ENCODE measurements around the gene TFDP1. TPM values are rescaled to one million over a fixed set of nuclear protein-coding genes. Genes with fewer than 3 reads are reported as not detected.

TFDP1 gene
- total RNA-seq, 2 experiments from 2014 or later = 87.9 to 119 TPM

DNA sequence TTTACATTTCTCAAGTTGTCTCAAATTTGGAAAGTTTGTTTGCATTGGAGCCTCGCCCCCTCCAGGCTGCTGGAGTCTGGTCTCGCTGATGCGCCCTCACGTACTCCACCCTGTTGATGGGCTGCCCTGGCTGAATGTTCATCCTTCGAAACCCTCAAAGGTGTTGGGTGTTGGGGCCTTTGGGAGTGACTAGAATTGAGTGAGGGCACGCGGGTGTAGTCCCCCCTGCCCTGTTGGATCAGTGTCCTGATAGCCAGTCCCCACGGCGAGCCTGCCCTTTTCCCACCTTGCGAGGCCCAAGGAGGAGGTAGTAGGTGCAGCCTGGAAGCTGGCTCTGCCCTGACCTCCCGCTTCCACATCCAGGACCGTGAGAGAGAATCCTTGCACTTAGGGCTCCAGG, 14.8 kb downstream of the TFDP1 start:
- Histone ChIP-seq H3K27ac (ENCODE audit: low read depth, low read length, poor library complexity, severe bottlenecking) (no peak overlapping the region), H3K4me1 (ENCODE audit: insufficient read depth, low read length, poor library complexity, severe bottlenecking) (no peaks in the 10 kb centered on the region), H3K36me3 (ENCODE audit: insufficient read depth, low read length) (peaks cover 70% of the 10 kb centered on the region), H3K9me3 (ENCODE audit: low read length) (no peaks in the 10 kb centered on the region), H3K4me3 (ENCODE audit: low read depth, low read length, poor library complexity, severe bottlenecking) (no peak overlapping the region), H2AFZ (ENCODE audit: low read length) (no peak overlapping the region), H4K20me1 (ENCODE audit: insufficient read depth, low read length) (no peaks in the 10 kb centered on the region), H3K9me2 (ENCODE audit: insufficient read depth, low read length) (no peaks in the 10 kb centered on the region), H3K4me2 (ENCODE audit: low read length) (no peak overlapping the region), H3K79me2 (ENCODE audit: insufficient read depth, low read depth, low read length) (peaks cover 24% of the 10 kb centered on the region; the same call in 1 of the 2 replicates)
- intact Hi-C loops (cut with micrococcal nuclease; ENCODE audit: unreplicated experiment) = no loop called here
- POLR2A ChIA-PET = no interaction called here
- DNase-seq (ENCODE audit: low spot score) = no peak
- no peak for TF ChIP-seq EZH2phosphoT487 (IDR thresholded peaks at IDR 0.05; ENCODE audit: borderline replicate concordance, low read depth, low read length)
- TF ChIP-seq, protein P1, sequence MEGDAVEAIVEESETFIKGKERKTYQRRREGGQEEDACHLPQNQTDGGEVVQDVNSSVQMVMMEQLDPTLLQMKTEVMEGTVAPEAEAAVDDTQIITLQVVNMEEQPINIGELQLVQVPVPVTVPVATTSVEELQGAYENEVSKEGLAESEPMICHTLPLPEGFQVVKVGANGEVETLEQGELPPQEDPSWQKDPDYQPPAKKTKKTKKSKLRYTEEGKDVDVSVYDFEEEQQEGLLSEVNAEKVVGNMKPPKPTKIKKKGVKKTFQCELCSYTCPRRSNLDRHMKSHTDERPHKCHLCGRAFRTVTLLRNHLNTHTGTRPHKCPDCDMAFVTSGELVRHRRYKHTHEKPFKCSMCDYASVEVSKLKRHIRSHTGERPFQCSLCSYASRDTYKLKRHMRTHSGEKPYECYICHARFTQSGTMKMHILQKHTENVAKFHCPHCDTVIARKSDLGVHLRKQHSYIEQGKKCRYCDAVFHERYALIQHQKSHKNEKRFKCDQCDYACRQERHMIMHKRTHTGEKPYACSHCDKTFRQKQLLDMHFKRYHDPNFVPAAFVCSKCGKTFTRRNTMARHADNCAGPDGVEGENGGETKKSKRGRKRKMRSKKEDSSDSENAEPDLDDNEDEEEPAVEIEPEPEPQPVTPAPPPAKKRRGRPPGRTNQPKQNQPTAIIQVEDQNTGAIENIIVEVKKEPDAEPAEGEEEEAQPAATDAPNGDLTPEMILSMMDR (conservative IDR thresholded peaks at IDR 0.05; ENCODE audit: low read length) = no peak
- BruUV-seq (replicated peaks) = no TSS peak
- CTCF ChIA-PET (ENCODE audit: unreplicated experiment) = no interaction called here

DNA sequence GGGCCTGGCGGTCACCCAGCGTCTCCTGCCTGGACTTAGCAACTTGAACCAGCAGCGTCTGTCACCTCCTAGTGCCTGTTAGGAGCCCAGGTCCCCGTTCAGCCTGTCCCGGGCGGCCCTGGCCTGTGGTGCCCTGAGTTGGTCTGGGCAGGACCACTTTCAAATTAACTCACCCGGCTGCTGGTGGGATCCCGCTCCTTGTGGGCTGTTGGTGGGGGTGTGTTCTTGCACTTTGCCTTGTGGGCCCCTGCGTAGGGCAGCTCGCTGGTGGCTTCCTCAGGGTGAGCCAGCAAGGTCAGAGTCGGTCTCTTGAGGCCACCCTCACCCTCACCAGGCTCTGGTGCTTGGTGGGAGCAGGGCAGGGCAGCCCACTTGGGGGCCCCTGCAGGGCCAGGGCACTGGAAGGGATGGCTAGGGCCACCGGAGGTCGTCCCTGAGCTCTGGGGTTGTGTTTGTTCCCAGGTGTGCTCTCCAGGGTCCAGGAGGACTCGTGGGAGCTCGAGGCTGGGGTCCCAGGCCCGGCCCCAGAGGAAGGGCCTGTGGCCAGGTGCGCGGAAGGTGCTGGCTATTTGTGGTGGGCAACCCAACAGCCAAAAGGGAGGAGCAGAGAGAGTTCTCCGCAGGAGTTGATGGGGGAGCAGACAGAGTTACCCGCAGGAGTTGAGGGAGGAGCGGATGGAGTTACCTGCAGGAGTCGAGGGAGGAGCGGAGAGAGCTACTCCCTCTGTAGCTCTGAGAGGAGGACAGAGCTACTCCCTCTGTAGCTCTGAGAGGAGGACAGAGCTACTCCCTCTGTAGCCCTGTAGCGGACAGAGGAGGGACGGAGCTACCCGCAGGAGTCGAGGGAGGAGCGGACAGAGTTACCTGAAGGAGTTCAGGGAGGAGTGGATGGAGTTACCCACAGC, 16.9 kb downstream of the TFDP1 start:
- intact Hi-C loops (cut with micrococcal nuclease; ENCODE audit: unreplicated experiment) = no loop called here

More for the DNA sequence above, 16.9 kb downstream of the TFDP1 start:
- no TSS peak for BruUV-seq (replicated peaks)
- POLR2A ChIA-PET = no interaction called here
- H3K79me2 ChIP-seq (ENCODE audit: insufficient read depth, low read depth, low read length) = peaks cover 10% of the 10 kb centered on the region; the same call in 1 of the 2 replicates
- no peak for DNase-seq (ENCODE audit: low spot score)
- no peaks in the 10 kb centered on the region for H3K9me3 ChIP-seq (ENCODE audit: low read length)
- CTCF ChIA-PET (ENCODE audit: unreplicated experiment) = no interaction called here
- no peaks in the 10 kb centered on the region for H4K20me1 ChIP-seq (ENCODE audit: insufficient read depth, low read length)
- H3K4me3 ChIP-seq (ENCODE audit: low read depth, low read length, poor library complexity, severe bottlenecking) = no peak overlapping the region
- peaks cover 62% of the 10 kb centered on the region for H3K36me3 ChIP-seq (ENCODE audit: insufficient read depth, low read length)
- no peak overlapping the region for H3K27ac ChIP-seq (ENCODE audit: low read depth, low read length, poor library complexity, severe bottlenecking)
- H3K4me2 ChIP-seq (ENCODE audit: low read length) = no peak overlapping the region
- no peaks in the 10 kb centered on the region for H3K9me2 ChIP-seq (ENCODE audit: insufficient read depth, low read length)
- no peaks in the 10 kb centered on the region for H3K4me1 ChIP-seq (ENCODE audit: insufficient read depth, low read length, poor library complexity, severe bottlenecking)
- H2AFZ ChIP-seq (ENCODE audit: low read length) = no peak overlapping the region
- no peak for TF ChIP-seq EZH2phosphoT487 (IDR thresholded peaks at IDR 0.05; ENCODE audit: borderline replicate concordance, low read depth, low read length)
- TF ChIP-seq, protein P1 (conservative IDR thresholded peaks at IDR 0.05; ENCODE audit: low read length) = no peak
